ENCODE measurements around the gene GFM2. TPM values are rescaled to one million over a fixed set of nuclear protein-coding genes. Genes with fewer than 3 reads are reported as not detected.
A peak's percentile ranks its signal among the peaks of the same experiment; 100 is the strongest.
"Not testable (repeated sequence)": the region's sequence is repeated elsewhere in the genome, so short reads cannot be mapped to it uniquely, and the experiment has no call there.

The GFM2 gene
- total RNA-seq, 1 donor from 2014 or later: 38.9 TPM

DNA sequence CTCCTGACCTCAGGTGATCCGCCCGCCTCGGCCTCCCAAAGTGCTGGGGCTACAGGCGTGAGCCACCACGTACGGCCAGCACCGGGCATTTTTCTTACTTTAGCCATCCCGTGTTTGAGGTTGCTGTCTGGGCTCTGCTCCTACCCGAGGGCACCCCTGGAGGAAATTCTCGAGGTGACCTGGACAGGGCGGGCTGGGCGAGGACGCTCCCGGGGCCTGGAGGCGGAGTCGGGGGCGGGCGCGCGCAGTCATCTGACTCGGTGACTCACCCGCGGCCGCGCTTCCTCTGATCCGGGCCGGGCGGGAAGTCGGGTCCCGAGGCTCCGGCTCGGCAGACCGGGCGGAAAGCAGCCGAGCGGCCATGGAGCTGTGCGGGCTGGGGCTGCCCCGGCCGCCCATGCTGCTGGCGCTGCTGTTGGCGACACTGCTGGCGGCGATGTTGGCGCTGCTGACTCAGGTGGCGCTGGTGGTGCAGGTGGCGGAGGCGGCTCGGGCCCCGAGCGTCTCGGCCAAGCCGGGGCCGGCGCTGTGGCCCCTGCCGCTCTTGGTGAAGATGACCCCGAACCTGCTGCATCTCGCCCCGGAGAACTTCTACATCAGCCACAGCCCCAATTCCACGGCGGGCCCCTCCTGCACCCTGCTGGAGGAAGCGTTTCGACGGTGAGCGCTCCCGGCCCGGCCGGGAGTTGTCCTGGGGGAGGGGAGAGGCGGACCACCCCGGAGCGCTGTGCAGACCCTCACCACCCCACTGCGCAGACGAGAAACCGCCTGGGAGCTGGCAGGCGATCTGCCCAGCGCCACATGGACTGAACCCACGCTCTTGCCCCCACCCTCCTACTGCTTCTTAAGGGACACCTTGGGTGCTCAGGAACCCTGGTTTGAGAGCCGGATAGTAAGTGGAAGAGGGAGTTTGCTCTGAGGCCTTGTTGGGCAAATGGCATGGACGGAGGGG, 81.7 kb downstream of the GFM2 start, which contains the start of gene HEXB:
Gene HEXB, plus strand, starts transcription at position 334 of the 952 bp plus-strand sequence. Its CDS starts 28 bp downstream, at position 362.
- H3K27ac Mint-ChIP-seq (ENCODE audit: unreplicated experiment): peak within 1 kb of the TSS; percentile 77
- no peaks in the 10 kb centered on the region for H3K27me3 Mint-ChIP-seq (ENCODE audit: low read depth, unreplicated experiment)
- H3K36me3 ChIP-seq (ENCODE audit: insufficient read depth, low read length): peaks cover 3% of the 10 kb centered on the region
- H3K27ac ChIP-seq (ENCODE audit: low read depth, low read length): peak within 1 kb of the TSS; percentile 73
- H3K4me3 ChIP-seq (ENCODE audit: insufficient read depth, low read depth, low read length): peak within 1 kb of the TSS; percentile 88
- peak; percentile 62 for DNase-seq (ENCODE audit: low read depth)
- peak within 1 kb of the TSS; percentile 94 for H3K4me2 ChIP-seq (ENCODE audit: low read length)
- H3K9me3 Mint-ChIP-seq (ENCODE audit: unreplicated experiment): no peaks in the 10 kb centered on the region
- peak within 1 kb of the TSS; percentile 89 for H2AFZ ChIP-seq (ENCODE audit: low read depth, low read length)
- H3K4me1 Mint-ChIP-seq (ENCODE audit: low read depth, unreplicated experiment): peaks cover 12% of the 10 kb centered on the region
- H3K27me3 ChIP-seq (ENCODE audit: insufficient read depth, low read length): no peaks in the 10 kb centered on the region
- H3K79me2 ChIP-seq (ENCODE audit: insufficient read depth, low read length): peaks cover 21% of the 10 kb centered on the region
- no peaks in the 10 kb centered on the region for H3K36me3 Mint-ChIP-seq (ENCODE audit: low read depth, unreplicated experiment)
- H3K9ac ChIP-seq (ENCODE audit: low read length): peak within 1 kb of the TSS; percentile 91
- peaks cover 21% of the 10 kb centered on the region for H3K4me1 ChIP-seq (ENCODE audit: insufficient read depth, low read length)
- no peak for TF ChIP-seq EZH2 (IDR thresholded peaks at IDR 0.05; ENCODE audit: insufficient read depth, low read length)
- TF ChIP-seq, protein P1, sequence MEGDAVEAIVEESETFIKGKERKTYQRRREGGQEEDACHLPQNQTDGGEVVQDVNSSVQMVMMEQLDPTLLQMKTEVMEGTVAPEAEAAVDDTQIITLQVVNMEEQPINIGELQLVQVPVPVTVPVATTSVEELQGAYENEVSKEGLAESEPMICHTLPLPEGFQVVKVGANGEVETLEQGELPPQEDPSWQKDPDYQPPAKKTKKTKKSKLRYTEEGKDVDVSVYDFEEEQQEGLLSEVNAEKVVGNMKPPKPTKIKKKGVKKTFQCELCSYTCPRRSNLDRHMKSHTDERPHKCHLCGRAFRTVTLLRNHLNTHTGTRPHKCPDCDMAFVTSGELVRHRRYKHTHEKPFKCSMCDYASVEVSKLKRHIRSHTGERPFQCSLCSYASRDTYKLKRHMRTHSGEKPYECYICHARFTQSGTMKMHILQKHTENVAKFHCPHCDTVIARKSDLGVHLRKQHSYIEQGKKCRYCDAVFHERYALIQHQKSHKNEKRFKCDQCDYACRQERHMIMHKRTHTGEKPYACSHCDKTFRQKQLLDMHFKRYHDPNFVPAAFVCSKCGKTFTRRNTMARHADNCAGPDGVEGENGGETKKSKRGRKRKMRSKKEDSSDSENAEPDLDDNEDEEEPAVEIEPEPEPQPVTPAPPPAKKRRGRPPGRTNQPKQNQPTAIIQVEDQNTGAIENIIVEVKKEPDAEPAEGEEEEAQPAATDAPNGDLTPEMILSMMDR (IDR thresholded peaks at IDR 0.05; ENCODE audit: insufficient read depth, low read depth, low read length): no peak
- no peak for FAIRE-seq
- H3K4me3 Mint-ChIP-seq (ENCODE audit: unreplicated experiment): peak within 1 kb of the TSS; percentile 83
- H3K9me3 ChIP-seq (ENCODE audit: insufficient read depth, low read depth, low read length): no peaks in the 10 kb centered on the region
- H4K20me1 ChIP-seq (ENCODE audit: insufficient read depth, low read length): peaks cover 17% of the 10 kb centered on the region

DNA sequence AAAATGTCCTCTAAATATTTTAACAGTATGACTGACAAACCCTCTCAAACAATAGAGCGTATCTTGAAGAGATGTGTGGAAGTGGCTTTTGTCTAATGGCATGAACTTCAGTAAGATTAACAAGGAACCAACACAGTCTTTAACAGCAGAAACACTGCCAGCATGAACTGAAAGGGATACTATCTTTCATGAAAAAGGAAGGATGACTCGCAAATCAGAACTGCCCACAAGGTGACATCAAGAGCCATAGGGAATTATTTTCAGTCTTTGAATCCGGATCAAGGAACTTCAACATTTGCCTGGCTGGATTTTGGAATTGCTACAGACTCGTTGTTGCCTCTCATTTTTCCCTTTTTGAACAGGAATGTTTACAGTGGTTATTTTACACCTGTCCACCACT, 87.0 kb downstream of the GFM2 start:
- Histone ChIP-seq H3K27ac (ENCODE audit: low read depth, low read length) (no peak overlapping the region), H3K4me1 (ENCODE audit: insufficient read depth, low read length) (peaks cover 10% of the 10 kb centered on the region), H3K27me3 (ENCODE audit: insufficient read depth, low read length) (no peaks in the 10 kb centered on the region), H3K9ac (ENCODE audit: low read length) (no peak overlapping the region), H3K79me2 (ENCODE audit: insufficient read depth, low read length) (no peaks in the 10 kb centered on the region), H3K36me3 (ENCODE audit: insufficient read depth, low read length) (no peaks in the 10 kb centered on the region), H3K4me3 (ENCODE audit: insufficient read depth, low read depth, low read length) (no peak overlapping the region), H3K4me2 (ENCODE audit: low read length) (peak overlapping the region; percentile 43), H2AFZ (ENCODE audit: low read depth, low read length) (peak overlapping the region; percentile 14), H4K20me1 (ENCODE audit: insufficient read depth, low read length) (no peaks in the 10 kb centered on the region), H3K9me3 (ENCODE audit: insufficient read depth, low read depth, low read length) (no peaks in the 10 kb centered on the region)
- FAIRE-seq (peak; percentile 93), DNase-seq (ENCODE audit: low read depth) (peak; percentile 23)
- no peak for TF ChIP-seq EZH2 (IDR thresholded peaks at IDR 0.05; ENCODE audit: insufficient read depth, low read length)
- TF ChIP-seq, protein P1 (IDR thresholded peaks at IDR 0.05; ENCODE audit: insufficient read depth, low read depth, low read length): no peak
- H3K27ac Mint-ChIP-seq (ENCODE audit: unreplicated experiment): no peak overlapping the region
- peak overlapping the region; percentile 57 for H3K4me3 Mint-ChIP-seq (ENCODE audit: unreplicated experiment)
- H3K9me3 Mint-ChIP-seq (ENCODE audit: unreplicated experiment): no peaks in the 10 kb centered on the region
- H3K36me3 Mint-ChIP-seq (ENCODE audit: low read depth, unreplicated experiment): no peaks in the 10 kb centered on the region
- no peaks in the 10 kb centered on the region for H3K27me3 Mint-ChIP-seq (ENCODE audit: low read depth, unreplicated experiment)
- peaks cover 11% of the 10 kb centered on the region for H3K4me1 Mint-ChIP-seq (ENCODE audit: low read depth, unreplicated experiment)

DNA sequence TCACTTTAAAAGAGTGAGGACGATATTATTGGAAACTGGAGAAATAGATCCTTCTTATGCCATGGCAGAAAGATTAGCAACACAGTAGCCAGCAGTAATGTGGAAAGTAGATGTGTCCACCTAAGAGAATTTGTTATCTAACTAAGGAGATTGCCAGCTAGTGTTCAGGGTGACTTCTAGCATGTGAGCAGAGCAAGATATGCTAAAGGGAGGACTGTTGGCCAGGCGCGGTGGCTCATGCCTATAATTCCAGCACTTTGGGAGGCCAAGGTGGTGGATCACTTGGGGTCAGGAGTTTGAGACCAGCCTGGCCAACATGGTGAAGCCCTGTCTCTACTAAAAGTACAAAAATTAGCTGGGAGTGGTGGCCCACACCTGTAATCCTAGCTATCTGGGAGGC, 87.6 kb downstream of the GFM2 start:
- H3K4me3 ChIP-seq (ENCODE audit: insufficient read depth, low read depth, low read length); H3K27me3 Mint-ChIP-seq (ENCODE audit: low read depth, unreplicated experiment); DNase-seq (ENCODE audit: low read depth): not testable (repeated sequence)

DNA sequence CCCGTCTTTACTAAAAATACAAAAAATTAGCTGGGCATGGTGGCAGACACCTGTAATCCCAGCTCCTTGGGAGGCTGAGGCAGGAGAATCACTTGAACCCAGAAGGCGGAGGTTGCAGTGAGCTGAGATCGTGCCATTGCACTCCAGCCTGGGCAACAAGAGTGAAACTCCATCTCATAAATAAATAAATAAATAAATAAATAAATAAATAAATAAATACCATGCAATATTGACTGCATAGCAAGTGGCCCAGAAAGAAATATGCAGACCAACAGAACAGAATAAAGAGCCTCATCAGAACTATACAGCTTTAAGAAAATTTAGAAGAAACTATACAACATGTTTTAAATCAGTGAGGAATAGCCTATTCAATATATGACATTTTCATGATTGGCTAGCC, 88.8 kb downstream of the GFM2 start:
- not testable (repeated sequence) for H3K27me3 Mint-ChIP-seq (ENCODE audit: low read depth, unreplicated experiment); H3K79me2 ChIP-seq (ENCODE audit: insufficient read depth, low read length); H4K20me1 ChIP-seq (ENCODE audit: insufficient read depth, low read length); DNase-seq (ENCODE audit: low read depth); H3K9me3 ChIP-seq (ENCODE audit: insufficient read depth, low read depth, low read length); H2AFZ ChIP-seq (ENCODE audit: low read depth, low read length); H3K9me3 Mint-ChIP-seq (ENCODE audit: unreplicated experiment); H3K36me3 ChIP-seq (ENCODE audit: insufficient read depth, low read length); H3K9ac ChIP-seq (ENCODE audit: low read length); H3K27ac ChIP-seq (ENCODE audit: low read depth, low read length); H3K4me2 ChIP-seq (ENCODE audit: low read length); H3K4me1 ChIP-seq (ENCODE audit: insufficient read depth, low read length); H3K27ac Mint-ChIP-seq (ENCODE audit: unreplicated experiment); H3K36me3 Mint-ChIP-seq (ENCODE audit: low read depth, unreplicated experiment); H3K4me3 Mint-ChIP-seq (ENCODE audit: unreplicated experiment); H3K4me3 ChIP-seq (ENCODE audit: insufficient read depth, low read depth, low read length); H3K27me3 ChIP-seq (ENCODE audit: insufficient read depth, low read length); FAIRE-seq
- H3K4me1 Mint-ChIP-seq (ENCODE audit: low read depth, unreplicated experiment): peaks cover 11% of the 10 kb centered on the region

More for the DNA sequence above, 87.6 kb downstream of the GFM2 start:
- not testable (repeated sequence) for H3K4me3 Mint-ChIP-seq (ENCODE audit: unreplicated experiment); H3K9me3 ChIP-seq (ENCODE audit: insufficient read depth, low read depth, low read length); FAIRE-seq; H3K27ac ChIP-seq (ENCODE audit: low read depth, low read length); H2AFZ ChIP-seq (ENCODE audit: low read depth, low read length); H3K27ac Mint-ChIP-seq (ENCODE audit: unreplicated experiment); H4K20me1 ChIP-seq (ENCODE audit: insufficient read depth, low read length); H3K9me3 Mint-ChIP-seq (ENCODE audit: unreplicated experiment); H3K4me2 ChIP-seq (ENCODE audit: low read length); H3K36me3 Mint-ChIP-seq (ENCODE audit: low read depth, unreplicated experiment); H3K79me2 ChIP-seq (ENCODE audit: insufficient read depth, low read length); H3K9ac ChIP-seq (ENCODE audit: low read length); H3K27me3 ChIP-seq (ENCODE audit: insufficient read depth, low read length); H3K36me3 ChIP-seq (ENCODE audit: insufficient read depth, low read length); H3K4me1 ChIP-seq (ENCODE audit: insufficient read depth, low read length)
- H3K4me1 Mint-ChIP-seq (ENCODE audit: low read depth, unreplicated experiment): peaks cover 11% of the 10 kb centered on the region

Data from astrocyte (in vitro differentiated cells and primary cell).